Posterior cingulate gyrus (tissue), 11 donors: ENCODE data around the gene KRT7.
A peak's percentile ranks its signal among the peaks of the same experiment; 100 is the strongest.
"Not testable (repeated sequence)": the region's sequence is repeated elsewhere in the genome, so short reads cannot be mapped to it uniquely, and the experiment has no call there.

Experiments used
- DNase-seq, 10 donors: peaks; one replicate each; pipeline versions ENCODE4 v3.0.0 to v3.0.0-alpha.2; 2020 to 2021; ENCODE audit warnings: mixed read lengths in 3 of 10
- intact Hi-C: fragments of 100-400 bp; cut with DNase I; formaldehyde crosslinking; loops from one replicate; pipeline ENCODE4 v1.15.1; 2023

KRT7 gene

DNA sequence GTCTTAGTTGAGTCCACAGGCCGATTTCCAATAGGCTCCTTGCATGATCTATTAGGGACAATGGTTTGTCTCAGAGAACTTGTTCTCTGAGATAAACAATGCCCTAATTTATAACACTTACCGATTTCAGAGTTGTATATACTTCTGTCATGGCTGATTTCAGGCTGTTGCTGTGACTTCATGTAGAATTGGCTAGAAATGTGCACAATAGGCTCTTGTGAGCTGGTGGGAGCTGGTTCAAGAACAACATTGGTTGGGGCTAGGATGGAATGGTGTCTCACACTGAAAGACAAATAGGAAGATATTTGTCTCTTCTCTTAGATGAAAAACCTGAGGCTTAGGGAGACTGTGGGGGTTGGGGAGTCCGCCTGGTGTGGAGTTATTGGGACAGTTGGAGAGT, 34.7 kb downstream of the KRT7 start:
- intact Hi-C loops: no loop called here
- peak in 2 of 10 donors; percentile 6 to 49 for DNase-seq

DNA sequence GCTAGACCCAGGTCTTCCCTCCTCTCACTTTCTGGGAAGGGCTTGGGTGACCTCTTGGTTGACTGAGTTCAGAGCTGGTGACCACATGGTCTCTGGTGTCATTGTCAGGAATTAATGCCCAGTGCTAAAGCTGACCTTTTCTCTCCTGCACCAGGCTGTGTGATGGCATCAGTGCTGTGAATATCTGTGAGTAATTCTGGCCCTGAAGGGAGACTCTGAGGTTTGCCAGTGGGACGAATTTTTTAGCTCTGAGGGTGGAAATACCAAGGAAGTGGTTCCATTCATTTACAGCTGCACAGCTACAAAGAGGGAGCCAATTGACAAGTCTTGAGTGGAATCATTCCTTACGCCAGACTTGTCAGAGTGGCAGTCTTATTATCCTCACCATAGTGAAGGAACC, 35.2 kb downstream of the KRT7 start:
- no peak for DNase-seq
- intact Hi-C loops: no loop called here

GRCh38 chr12:52270541-52271070, 37.6 kb downstream of the KRT7 start:
- intact Hi-C loops: no loop called here

GRCh38 chr12:52271158-52271557, 38.1 kb downstream of the KRT7 start:
- no peak for DNase-seq
- intact Hi-C loops: no loop called here

More at GRCh38 chr12:52270541-52271070, 37.6 kb downstream of the KRT7 start:
- peak in 2 of 10 donors; percentile 34 to 43 for DNase-seq

- peak in 1 of 10 donors; percentile 43 for DNase-seq
- intact Hi-C loops: no loop called here
These were observed 41.6 kb downstream of the KRT7 start, which contains the start of gene KRT86 for GRCh38 chr12:52274521-52275120. Gene KRT86, plus strand, starts transcription at chr12:52274645. Its CDS starts 27,272 bp downstream, at chr12:52301917.

DNA sequence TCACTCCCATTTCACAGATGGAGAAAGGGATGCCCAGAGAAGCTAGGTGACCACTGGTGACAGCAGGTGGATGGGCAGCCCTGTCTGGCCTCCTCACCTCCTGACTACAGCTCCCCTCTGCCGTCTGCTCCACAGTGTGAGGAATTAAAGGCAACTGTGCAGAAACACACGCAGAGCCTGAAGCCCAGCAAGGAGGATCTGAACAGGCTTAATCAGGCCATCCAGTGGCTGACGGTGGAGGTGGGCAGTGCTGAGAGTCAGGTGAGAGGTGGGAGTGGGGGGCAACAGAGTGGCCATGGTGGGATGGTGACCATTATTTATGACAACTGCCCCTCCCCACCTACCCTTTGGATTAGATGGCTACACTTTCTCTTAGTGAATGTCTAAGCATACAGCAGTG, 42.6 kb downstream of the KRT7 start:
- DNase-seq: peak in 1 of 10 donors; percentile 29
- intact Hi-C loops: no loop called here

GRCh38 chr12:52277486-52278245, 44.6 kb downstream of the KRT7 start:
- intact Hi-C loops: no loop called here
- peak in 1 of 10 donors; percentile 29 for DNase-seq

DNA sequence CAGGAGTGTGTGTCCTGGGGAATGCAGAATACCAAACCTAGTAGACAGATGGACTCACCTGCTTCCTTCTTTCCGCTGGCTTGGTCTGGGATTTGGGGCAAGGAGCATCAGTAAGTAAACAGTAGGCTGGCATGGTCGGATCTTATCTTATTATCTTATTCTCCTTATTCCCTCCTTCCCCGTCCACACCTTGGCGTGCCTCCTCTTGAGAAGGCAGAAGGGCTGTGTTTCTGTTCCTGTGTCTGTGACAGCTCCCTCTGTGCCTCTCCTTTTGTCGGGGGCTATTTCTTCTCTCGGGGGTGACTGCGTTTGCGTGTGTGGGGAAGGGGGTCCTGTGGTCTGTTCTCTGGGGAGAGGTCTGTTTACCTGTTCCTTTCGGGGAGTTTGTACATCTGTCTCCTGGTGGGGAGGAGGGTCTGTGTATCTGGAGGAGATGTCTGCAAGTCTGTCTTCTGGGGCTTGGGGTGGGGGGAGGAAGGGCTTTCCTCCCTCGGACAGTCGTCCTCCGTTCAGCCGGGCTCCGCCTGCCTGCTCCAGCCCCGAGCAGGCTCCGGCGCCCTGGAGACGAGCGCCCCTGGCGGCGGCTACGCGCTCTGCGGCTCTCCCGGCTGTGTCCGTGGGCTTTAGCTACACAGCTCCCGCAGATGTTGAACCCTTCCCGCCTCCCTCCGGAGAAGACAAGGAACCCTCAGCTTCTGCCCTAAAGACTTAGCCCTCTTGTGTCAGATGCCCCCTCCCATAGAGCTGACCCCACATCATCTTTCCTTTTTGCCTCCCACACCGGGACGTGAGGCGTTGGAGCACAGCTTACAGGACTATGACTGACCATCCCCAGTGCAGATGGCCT, 45.8 kb downstream of the KRT7 start:
- intact Hi-C loops: no loop called here
- DNase-seq: peak; percentile 46 to 97 (median 84)

DNA sequence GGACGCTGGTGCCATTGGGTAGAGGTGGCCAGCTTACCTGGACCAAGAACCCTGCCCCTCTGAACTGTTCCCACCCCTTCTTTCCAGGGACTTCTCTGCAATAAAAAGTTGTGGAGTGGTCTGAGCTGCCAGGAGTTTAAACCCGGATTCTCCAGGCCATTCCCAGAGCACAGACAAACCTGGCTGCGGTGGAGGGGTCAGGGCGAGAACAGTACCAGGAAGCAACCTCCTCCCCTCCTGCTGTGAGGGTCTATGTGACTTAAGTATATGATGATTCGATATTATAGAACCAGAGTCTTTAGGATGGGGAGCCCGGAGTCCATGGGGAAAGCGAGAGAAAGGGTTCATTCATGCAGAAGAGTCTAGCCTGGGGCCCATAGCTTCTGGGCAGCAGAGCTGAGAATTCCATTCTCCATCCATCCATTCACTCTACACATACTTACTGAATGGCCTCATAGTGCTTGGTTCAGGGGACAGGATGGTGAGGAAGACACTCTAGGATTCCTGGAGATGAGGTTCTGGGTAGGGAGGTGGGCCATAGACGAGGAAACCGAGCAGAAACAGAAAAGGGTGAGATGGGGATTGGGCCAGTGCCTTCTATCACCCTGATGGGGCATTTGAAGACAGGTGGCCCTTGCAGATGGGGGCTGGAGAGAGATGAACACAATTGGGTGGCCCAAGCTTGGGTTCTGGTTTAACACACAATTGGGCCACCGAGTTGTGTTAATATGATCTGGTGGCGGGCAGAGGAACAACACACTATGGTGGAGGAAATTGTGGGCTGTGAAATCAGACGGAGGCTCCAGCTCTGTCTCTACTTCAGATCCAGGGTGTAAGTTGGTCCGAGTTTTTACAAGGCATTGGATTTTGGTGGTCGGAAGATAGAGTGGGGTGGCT, 46.6 kb downstream of the KRT7 start:
- intact Hi-C loops: no loop called here

DNA sequence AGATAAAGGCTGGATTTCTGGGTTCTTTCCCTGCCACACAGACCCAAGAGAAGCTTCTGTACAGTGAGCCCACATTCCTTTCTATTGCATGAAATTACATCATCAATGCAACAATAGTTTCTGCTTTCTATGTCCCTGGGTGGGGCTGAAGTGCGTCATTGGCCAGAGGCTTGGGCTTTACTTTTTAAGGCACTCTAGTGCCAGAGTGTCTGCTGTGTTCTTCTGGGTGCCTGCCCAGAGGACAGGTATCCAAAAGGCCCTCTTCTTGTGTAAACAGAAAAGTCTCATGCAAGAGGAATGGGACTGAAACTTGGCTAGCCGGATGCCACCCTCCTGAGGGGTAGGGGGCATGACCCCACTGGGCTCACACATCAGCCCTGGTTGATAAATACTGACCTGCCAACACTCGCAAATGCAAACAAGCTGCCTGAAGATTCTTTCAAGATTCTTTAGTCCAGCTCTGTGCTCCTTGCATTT, 47.3 kb downstream of the KRT7 start:
- DNase-seq: peak in 1 of 10 donors; percentile 24
- intact Hi-C loops: no loop called here

More for the DNA sequence above, 46.6 kb downstream of the KRT7 start:
- peak in 1 of 10 donors; percentile 43 for DNase-seq

DNA sequence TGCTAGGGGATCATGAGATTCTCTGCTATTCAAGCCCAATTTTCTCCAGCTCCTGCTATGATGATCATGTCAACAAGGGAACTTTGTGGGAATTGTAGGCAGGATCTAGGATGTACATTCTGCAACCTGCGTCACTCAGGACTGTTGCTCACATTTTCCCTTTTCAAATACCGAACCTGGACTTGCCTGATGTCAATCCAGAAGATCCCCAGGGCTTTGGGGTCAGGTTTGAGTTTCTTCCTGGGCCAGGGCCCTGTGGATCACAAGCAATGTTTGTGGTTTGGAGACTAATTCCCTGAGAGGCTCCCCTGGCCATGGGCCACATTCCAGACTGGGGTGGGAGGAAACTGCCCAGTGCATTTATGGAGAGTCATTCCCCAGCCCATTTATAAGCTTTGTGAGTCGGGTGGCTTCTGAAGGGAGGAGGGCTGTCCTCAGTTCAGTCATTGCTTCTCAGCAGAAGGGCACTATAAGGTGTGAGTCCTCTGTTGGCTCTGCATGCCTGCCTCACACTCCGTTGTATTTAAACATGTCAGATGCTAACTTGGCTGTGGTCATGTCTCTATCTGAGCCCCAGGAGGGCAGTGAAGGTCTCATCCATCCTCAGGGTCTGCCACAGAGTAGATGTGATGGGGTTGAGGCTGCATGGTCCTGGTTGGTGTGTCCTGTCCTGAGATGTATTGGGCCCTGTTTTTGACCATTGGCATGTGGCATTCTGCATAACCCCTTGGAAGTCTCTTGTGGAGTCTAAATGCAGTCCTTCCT, 47.9 kb downstream of the KRT7 start:
- peak in 1 of 10 donors; percentile 37 for DNase-seq
- intact Hi-C loops: no loop called here

DNA sequence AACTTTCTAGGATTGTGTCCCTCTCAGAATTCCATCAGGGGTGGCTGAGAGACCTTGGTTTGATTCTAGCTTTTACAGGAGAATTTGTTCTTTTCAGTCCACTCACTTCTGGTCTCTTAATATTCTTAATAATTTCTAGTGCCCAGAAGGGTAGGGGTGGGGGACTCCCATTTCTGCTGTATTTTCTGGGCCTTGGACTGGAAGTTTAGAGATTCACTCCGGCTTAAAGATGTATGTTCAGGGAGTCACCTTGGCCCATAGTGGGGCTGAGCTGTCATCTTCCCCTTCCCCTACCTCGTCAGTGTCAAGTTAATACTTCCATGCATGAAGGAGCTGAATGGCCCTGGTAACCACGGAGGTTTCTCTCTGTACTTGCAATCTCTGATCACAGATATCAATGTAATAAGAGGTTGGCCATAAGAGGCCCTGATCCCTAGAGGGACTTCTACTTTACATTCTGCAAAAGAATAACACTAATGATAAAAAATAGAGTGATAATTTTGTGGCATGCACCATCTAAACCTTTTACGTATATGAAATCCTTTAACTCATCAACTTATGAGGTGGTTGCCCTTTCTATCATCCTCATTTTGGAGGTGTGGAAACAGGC, 51.6 kb downstream of the KRT7 start:
- peak in 1 of 10 donors; percentile 15 for DNase-seq
- intact Hi-C loops: no loop called here

DNA sequence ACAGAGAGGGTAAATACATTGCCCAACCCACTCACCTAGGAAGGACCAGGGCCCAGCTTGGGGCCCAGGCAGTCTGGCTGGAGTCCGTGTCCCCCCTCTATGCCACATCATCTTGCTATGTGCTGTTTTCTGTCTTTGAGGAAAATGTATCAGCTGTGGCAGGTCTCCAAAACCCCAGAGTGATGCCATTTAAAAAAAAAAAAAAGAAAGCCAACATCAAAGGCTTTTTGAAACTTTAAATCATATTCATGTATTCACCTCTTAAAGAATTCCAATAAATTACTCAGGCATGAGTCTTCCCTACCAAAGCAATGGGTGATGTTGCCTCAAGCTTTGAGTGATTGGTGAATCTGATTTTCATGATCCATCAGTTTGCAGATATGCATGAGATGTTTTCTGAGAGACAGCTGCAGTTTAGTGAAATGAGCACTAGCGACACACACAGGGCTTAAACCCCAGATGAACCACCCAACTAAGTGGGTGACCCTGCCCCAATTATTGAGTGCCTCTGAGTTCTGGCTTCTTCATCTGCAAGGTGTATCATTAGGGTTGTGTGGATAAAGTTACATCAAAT, 52.2 kb downstream of the KRT7 start:
- DNase-seq: peak in 1 of 10 donors; percentile 36
- intact Hi-C loops: no loop called here

- peak in 1 of 10 donors; percentile 57 for DNase-seq
- intact Hi-C loops: no loop called here
These were observed 52.9 kb downstream of the KRT7 start for GRCh38 chr12:52285851-52286530.

- intact Hi-C loops: not testable (repeated sequence)
- DNase-seq: peak in 1 of 10 donors; percentile 22
These were observed 54.1 kb downstream of the KRT7 start for GRCh38 chr12:52286857-52287785.
